HepG2 (cell line): ENCODE data around the gene PROKR1. TPM values are rescaled to one million over a fixed set of nuclear protein-coding genes. Genes with fewer than 3 reads are reported as not detected.

Experiments
- FOXO1 ChIP-seq: sonication (generic); formaldehyde crosslinking; IDR thresholded peaks from 2 replicates; pipeline ENCODE4 v1.4.0; 2020; ENCODE audit warnings: missing genetic modification reagents
- JUN ChIP-seq: sonication (generic); formaldehyde crosslinking; IDR thresholded peaks from 2 replicates; pipeline ENCODE4 v1.4.0; 2020; ENCODE audit warnings: mild to moderate bottlenecking, missing genetic modification reagents
- KDM1A ChIP-seq: IDR thresholded peaks from 2 replicates; pipeline ENCODE4 v1.6.1; 2016; ENCODE audit warnings: missing compliant biosample characterization
- NCOA1 ChIP-seq: sonication (generic); formaldehyde crosslinking; IDR thresholded peaks from 2 replicates; pipeline ENCODE4 v1.9.0; 2021; ENCODE audit warnings: missing genetic modification reagents
- POGZ ChIP-seq: sonication (generic); formaldehyde crosslinking; IDR thresholded peaks from 2 replicates; pipeline ENCODE4 v1.4.0; 2020; ENCODE audit warnings: mild to moderate bottlenecking, missing genetic modification reagents
- RBM39 ChIP-seq: fragments of 200-400 bp; formaldehyde crosslinking; IDR thresholded peaks from one replicate; pipeline ENCODE4 v1.6.1; 2018; ENCODE audit warnings: antibody characterized with exemption, mild to moderate bottlenecking, low read depth, low read length; ENCODE audit not compliant: poor library complexity, severe bottlenecking
- SAFB2 ChIP-seq: sonication (generic); formaldehyde crosslinking; IDR thresholded peaks from 2 replicates; pipeline ENCODE4 v1.5.1; 2020; ENCODE audit warnings: missing genetic modification reagents, low read depth, mild to moderate bottlenecking, borderline replicate concordance
- SKI ChIP-seq: fragments of 450-650 bp; IDR thresholded peaks from one replicate; pipeline ENCODE4 v1.6.1; 2018; ENCODE audit warnings: mild to moderate bottlenecking; ENCODE audit not compliant: partially characterized antibody
- UBTF ChIP-seq: sonication (generic); formaldehyde crosslinking; IDR thresholded peaks from 2 replicates; pipeline ENCODE4 v1.4.0; 2020; ENCODE audit warnings: mild to moderate bottlenecking, missing genetic modification reagents
- ZBTB14 ChIP-seq: sonication (generic); formaldehyde crosslinking; IDR thresholded peaks from 2 replicates; pipeline ENCODE4 v1.4.0; 2020; ENCODE audit warnings: missing genetic modification reagents
- ZBTB25 ChIP-seq: IDR thresholded peaks from 2 replicates; pipeline ENCODE4 v1.6.1; 2018; ENCODE audit warnings: missing genetic modification reagents
- ZNF510 ChIP-seq: sonication (generic); formaldehyde crosslinking; IDR thresholded peaks from 2 replicates; pipeline ENCODE4 v1.4.0; 2020; ENCODE audit warnings: low read depth, mild to moderate bottlenecking, missing genetic modification reagents
- ZNF800 ChIP-seq: sonication (generic); formaldehyde crosslinking; IDR thresholded peaks from 2 replicates; pipeline ENCODE4 v1.4.0; 2020; ENCODE audit warnings: missing genetic modification reagents
- ZNF883 ChIP-seq: sonication (generic); formaldehyde crosslinking; IDR thresholded peaks from 2 replicates; pipeline ENCODE4 v1.5.1; 2020; ENCODE audit warnings: mild to moderate bottlenecking, missing genetic modification reagents; ENCODE audit errors: not compliant biosample characterization
- ZSCAN20 ChIP-seq: sonication (generic); formaldehyde crosslinking; IDR thresholded peaks from 2 replicates; pipeline ENCODE4 v1.4.0; 2020; ENCODE audit warnings: missing genetic modification reagents, mild to moderate bottlenecking, borderline replicate concordance
- polyA plus RNA-seq, 8 experiments: library from polyadenylated mRNA; depleted of rRNA in 3 of 8; stranded (reverse) in 7 of 8; unstranded in 1 of 8; fragments of >200 nt; fragmentation: Illumina TruSeq in 4 of 8; extraction: Trizol in 4 of 8; gene quantifications; 2 replicates each; pipeline versions ENCODE4 v1.2.1 to v1.2.3, GENCODE V29; 2011 to 2016; ENCODE audit warnings: low read depth in 4 of 8, missing spikeins in 1 of 8, mixed read lengths in 1 of 8; ENCODE audit not compliant: insufficient read depth in 1 of 8
- total RNA-seq, 5 experiments: library from RNA; depleted of rRNA; stranded (reverse); fragments of >200 nt; fragmentation: Illumina TruSeq; extraction: Trizol; gene quantifications; 2 replicates each; pipeline ENCODE4 v1.2.3, GENCODE V29; 2016; ENCODE audit warnings: low read depth in 1 of 5

PROKR1 gene
- total and polyA plus RNA-seq, 2 of the 13 experiments (the other 11 are each of a cell fraction or from before 2014, with no cell fraction given), result not detected

GRCh38 chr2:68643011-68643873 lies at the start of gene PROKR1 (continued):
- TF ChIP-seq ZBTB25, result no peak
- TF ChIP-seq POGZ (CRISPR knock-in tag), result no peak
- no peak for TF ChIP-seq NCOA1 (CRISPR knock-in tag)
- no peak for TF ChIP-seq RBM39
- no peak for TF ChIP-seq JUN (CRISPR knock-in tag)
- no peak for TF ChIP-seq ZSCAN20 (CRISPR knock-in tag)
- TF ChIP-seq KDM1A (CRISPR knock-in tag), result no peak
- TF ChIP-seq ZNF883 (CRISPR knock-in tag), result peak; percentile 42
- TF ChIP-seq FOXO1 (CRISPR knock-in tag), result no peak
- no peak for TF ChIP-seq SAFB2 (CRISPR knock-in tag)
- TF ChIP-seq SKI, result no peak
- peak; percentile 84 for TF ChIP-seq ZNF800 (CRISPR knock-in tag)
- peak; percentile 93 for TF ChIP-seq UBTF (CRISPR knock-in tag)
- 0 out of 2 replicates have a peak, but pooled peaks have one; percentile 22 for TF ChIP-seq ZBTB14 (CRISPR knock-in tag)
- no peak for TF ChIP-seq ZNF510 (CRISPR knock-in tag)
